A673 (cell line): ENCODE data around the gene OR8H3. TPM values are rescaled to one million over a fixed set of nuclear protein-coding genes. Genes with fewer than 3 reads are reported as not detected.
"Not testable (repeated sequence)": the region's sequence is repeated elsewhere in the genome, so short reads cannot be mapped to it uniquely, and the experiment has no call there.

Source experiments
- BruUV-seq: library from RNA; stranded (reverse); fragments of 400-500 nt; replicated peaks from 2 replicates; lab custom pipeline; 2021; lab: Mats Ljungman, UMichigan
- CTCF ChIA-PET: fragments of 300-600 bp; sonication (Branson Sonifier 250); formaldehyde crosslinking; loops from one replicate; lab custom pipeline; 2022; ENCODE audit warnings: antibody characterized with exemption; lab: Charles Lee
- POLR2A ChIA-PET: fragments of 300-600 bp; sonication (Branson Sonifier 250); formaldehyde crosslinking; loops from one replicate; lab custom pipeline; 2022; ENCODE audit warnings: antibody characterized with exemption; ENCODE audit not compliant: low non-redundant PET; lab: Charles Lee
- DNase-seq: peaks from one replicate; pipeline ENCODE4 v3.0.0-alpha.2; 2015; ENCODE audit warnings: low spot score
- H3K27ac ChIP-seq: fragments of 200-600 bp; sonication (generic); 2 replicates; pipeline ENCODE4 v1.5.1; 2016; ENCODE audit warnings: mixed run types, low read depth, mild to moderate bottlenecking, mixed read lengths, antibody characterized with exemption, low read length; ENCODE audit not compliant: poor library complexity, severe bottlenecking
- H3K27me3 ChIP-seq: fragments of 200-600 bp; sonication (generic); replicated peaks from 2 replicates; pipeline ENCODE4 v1.6.1; 2017; ENCODE audit warnings: mixed run types, low read depth, mild to moderate bottlenecking, mixed read lengths, antibody characterized with exemption, low read length; ENCODE audit not compliant: insufficient read depth, poor library complexity
- H3K36me3 ChIP-seq: fragments of 200-600 bp; sonication (generic); 2 replicates; pipeline ENCODE4 v1.6.1; 2016; ENCODE audit warnings: mixed run types, mild to moderate bottlenecking, mixed read lengths, antibody characterized with exemption, low read length; ENCODE audit not compliant: insufficient read depth, poor library complexity, severe bottlenecking
- H3K4me1 ChIP-seq: fragments of 200-600 bp; sonication (generic); 2 replicates; pipeline ENCODE4 v1.6.1; 2017; ENCODE audit warnings: mixed run types, mild to moderate bottlenecking, mixed read lengths, antibody characterized with exemption, low read length; ENCODE audit not compliant: insufficient read depth, poor library complexity, severe bottlenecking
- H3K4me3 ChIP-seq: fragments of 200-600 bp; sonication (generic); 2 replicates; pipeline ENCODE4 v1.5.1; 2016; ENCODE audit warnings: low read depth, mixed run types, mild to moderate bottlenecking, mixed read lengths, low read length; ENCODE audit not compliant: poor library complexity, severe bottlenecking
- H3K9me3 ChIP-seq: fragments of 200-600 bp; sonication (generic); 2 replicates; pipeline ENCODE4 v1.6.1; 2016; ENCODE audit warnings: mixed run types, low read depth, mild to moderate bottlenecking, mixed read lengths, antibody characterized with exemption, low read length; ENCODE audit not compliant: poor library complexity, severe bottlenecking
- EZH2 ChIP-seq: fragments of 200-600 bp; sonication (generic); IDR thresholded peaks from 2 replicates; pipeline ENCODE4 v1.6.1; 2017; ENCODE audit warnings: borderline replicate concordance, low read depth, mild to moderate bottlenecking, mixed read lengths, antibody characterized with exemption, low read length; ENCODE audit not compliant: poor library complexity, severe bottlenecking
- intact Hi-C: fragments of 100-400 bp; cut with micrococcal nuclease; formaldehyde crosslinking; loops from one replicate; pipeline ENCODE4 v1.10.0; 2022; ENCODE audit not compliant: unreplicated experiment
- total RNA-seq: library from RNA; stranded (reverse); gene quantifications from 2 replicates; pipeline ENCODE4 v1.2.3, GENCODE V29; 2021
- TF ChIP-seq, protein P1 (sequence below): fragments of 300-800, 200-600 bp; sonication (generic); conservative IDR thresholded peaks from 2 replicates; pipeline ENCODE4 v1.5.1; 2017; ENCODE audit warnings: low read depth, mild to moderate bottlenecking, antibody characterized with exemption, low read length, moderate library complexity, mixed read lengths

Gene OR8H3
- total RNA-seq, 1 experiment from 2014 or later: not detected

DNA sequence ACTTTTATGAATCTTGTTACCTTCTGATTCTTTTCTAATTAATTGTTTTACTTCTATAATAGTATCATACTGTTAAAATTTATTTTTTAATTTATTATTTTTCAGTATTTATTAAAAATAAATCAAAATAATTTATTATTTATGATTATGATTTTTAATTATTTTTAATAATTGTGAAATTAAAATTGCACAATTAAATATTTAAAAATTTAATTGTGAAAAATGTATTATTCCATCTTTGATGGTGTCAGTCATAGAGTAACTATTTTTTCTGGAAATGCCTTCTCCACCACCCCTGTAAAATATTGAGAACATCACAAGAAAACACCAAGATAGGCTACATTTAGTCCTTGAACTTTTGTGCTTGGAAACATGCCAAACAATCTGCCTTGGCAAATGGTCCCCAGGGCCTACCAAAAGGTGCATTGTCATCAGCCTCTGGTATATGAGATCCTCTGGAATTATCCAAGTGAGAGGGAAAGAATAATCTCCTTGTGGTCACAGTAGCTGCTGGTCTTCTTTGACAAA is 18.9 kb upstream of the OR8H3 start, which contains the start of gene OR8H2:
Gene OR8H2 (plus strand): TSS at position 478 of the 528 bp plus-strand sequence. CDS start 1,356 bp downstream, outside the sequence.
- TF ChIP-seq, protein P1, sequence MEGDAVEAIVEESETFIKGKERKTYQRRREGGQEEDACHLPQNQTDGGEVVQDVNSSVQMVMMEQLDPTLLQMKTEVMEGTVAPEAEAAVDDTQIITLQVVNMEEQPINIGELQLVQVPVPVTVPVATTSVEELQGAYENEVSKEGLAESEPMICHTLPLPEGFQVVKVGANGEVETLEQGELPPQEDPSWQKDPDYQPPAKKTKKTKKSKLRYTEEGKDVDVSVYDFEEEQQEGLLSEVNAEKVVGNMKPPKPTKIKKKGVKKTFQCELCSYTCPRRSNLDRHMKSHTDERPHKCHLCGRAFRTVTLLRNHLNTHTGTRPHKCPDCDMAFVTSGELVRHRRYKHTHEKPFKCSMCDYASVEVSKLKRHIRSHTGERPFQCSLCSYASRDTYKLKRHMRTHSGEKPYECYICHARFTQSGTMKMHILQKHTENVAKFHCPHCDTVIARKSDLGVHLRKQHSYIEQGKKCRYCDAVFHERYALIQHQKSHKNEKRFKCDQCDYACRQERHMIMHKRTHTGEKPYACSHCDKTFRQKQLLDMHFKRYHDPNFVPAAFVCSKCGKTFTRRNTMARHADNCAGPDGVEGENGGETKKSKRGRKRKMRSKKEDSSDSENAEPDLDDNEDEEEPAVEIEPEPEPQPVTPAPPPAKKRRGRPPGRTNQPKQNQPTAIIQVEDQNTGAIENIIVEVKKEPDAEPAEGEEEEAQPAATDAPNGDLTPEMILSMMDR: no peak
- TF ChIP-seq EZH2: no peak
- Histone ChIP-seq H3K4me1 (no peaks in the 10 kb centered on the region), H3K4me3 (no peak within 1 kb of the TSS), H3K27ac (no peak within 1 kb of the TSS), H3K36me3 (no peaks in the 10 kb centered on the region), H3K9me3 (peaks cover 5% of the 10 kb centered on the region), H3K27me3 (no peaks in the 10 kb centered on the region)
- ChIA-PET POLR2A (no interaction called here), CTCF (no interaction called here)
- no TSS peak for BruUV-seq
- intact Hi-C loops: no loop called here
- DNase-seq: peak; percentile 2

DNA sequence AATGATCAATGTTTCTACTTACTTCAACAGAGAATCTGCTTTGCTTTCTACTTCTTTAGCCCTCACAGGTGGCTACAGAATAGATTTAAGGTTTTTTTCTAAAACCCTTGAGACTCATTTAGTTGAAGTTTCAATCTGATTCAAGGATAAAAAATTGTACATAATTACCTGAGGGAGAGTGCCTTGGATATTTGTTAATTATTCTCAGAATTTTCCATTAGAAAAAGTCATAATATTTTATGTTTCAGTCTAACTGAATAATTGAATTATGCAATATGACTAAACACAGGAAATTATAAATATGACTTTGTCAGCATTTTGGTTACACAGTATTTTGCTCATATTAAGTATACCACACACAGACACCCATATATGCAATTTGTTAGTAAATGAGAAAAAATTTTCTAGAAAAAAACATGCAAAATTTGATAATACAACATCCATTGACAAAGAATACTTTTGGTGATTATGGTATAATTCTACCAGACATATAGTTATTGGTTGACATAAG is 18.0 kb downstream of the OR8H3 start, which contains the start of gene OR8J3:
Gene OR8J3 (minus strand): TSS at position 51 of the 511 bp plus-strand sequence. CDS start 2,483 bp downstream, outside the sequence.
- H3K36me3 ChIP-seq: no peaks in the 10 kb centered on the region
- POLR2A ChIA-PET: no interaction called here
- H3K4me3 ChIP-seq: no peak within 1 kb of the TSS
- peaks cover 6% of the 10 kb centered on the region for H3K9me3 ChIP-seq
- no TSS peak for BruUV-seq
- TF ChIP-seq EZH2: no peak
- TF ChIP-seq, protein P1: no peak
- no peaks in the 10 kb centered on the region for H3K4me1 ChIP-seq
- H3K27ac ChIP-seq: no peak within 1 kb of the TSS
- CTCF ChIA-PET: no interaction called here
- no peaks in the 10 kb centered on the region for H3K27me3 ChIP-seq
- intact Hi-C loops: no loop called here
- no peak for DNase-seq

DNA sequence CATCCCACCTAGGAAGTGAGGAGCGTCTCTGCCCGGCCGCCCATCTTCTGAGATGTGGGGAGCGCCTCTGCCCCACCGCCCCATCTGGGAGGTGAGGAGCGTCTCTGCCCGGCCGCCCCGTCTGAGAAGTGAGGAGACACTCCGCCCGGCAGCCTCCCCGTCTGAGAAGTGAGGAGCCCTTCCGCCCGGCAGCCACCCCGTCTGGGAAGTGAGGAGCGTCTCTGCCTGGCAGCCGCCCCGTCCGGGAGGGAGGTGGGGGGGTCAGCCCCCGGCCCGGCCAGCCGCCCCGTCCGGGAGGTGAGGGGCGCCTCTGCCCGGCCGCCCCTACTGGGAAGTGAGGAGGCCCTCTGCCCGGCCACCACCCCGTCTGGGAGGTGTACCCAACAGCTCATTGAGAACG is 21.5 kb downstream of the OR8H3 start:
- H3K27me3 ChIP-seq, H3K4me3 ChIP-seq, H3K9me3 ChIP-seq, H3K27ac ChIP-seq, DNase-seq, BruUV-seq, CTCF ChIA-PET, H3K36me3 ChIP-seq, H3K4me1 ChIP-seq, intact Hi-C loops, POLR2A ChIA-PET: not testable (repeated sequence)

DNA sequence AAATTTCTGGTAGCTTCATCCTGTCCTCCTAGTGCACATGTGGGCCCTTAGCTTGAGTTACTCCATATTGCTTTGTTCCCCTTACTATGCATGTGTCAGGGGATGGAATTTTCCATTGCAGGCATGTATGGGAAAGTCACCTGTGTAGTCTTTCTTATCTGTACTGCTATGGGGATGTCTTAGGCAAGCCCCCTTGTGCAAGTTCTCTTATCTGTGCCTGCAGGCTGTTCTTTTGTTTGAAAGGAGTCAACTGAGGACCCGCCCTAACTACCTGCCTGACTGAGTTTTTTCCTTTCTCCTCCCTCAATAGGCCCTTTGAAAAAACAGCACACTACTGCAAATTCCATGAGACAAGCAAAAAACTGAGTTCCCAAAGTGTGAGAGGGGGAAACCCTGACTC is 29.2 kb downstream of the OR8H3 start:
- Histone ChIP-seq H3K36me3 (no peaks in the 10 kb centered on the region), H3K27ac (no peak overlapping the region), H3K27me3 (no peaks in the 10 kb centered on the region), H3K4me3 (no peak overlapping the region), H3K9me3 (peaks cover 30% of the 10 kb centered on the region), H3K4me1 (no peaks in the 10 kb centered on the region)
- TF ChIP-seq EZH2: no peak
- TF ChIP-seq, protein P1: no peak
- intact Hi-C loops: no loop called here
- no TSS peak for BruUV-seq
- DNase-seq: no peak
- CTCF ChIA-PET: no interaction called here
- POLR2A ChIA-PET: no interaction called here
